Fibroblast of pulmonary artery (primary cell): Measurements from ENCODE around the gene ATP9B.

Source experiments
- DNase-seq: peaks from one replicate; pipeline ENCODE4 v3.0.0-alpha.2; 2010; ENCODE audit warnings: low read depth
- H3K4me3 ChIP-seq: replicated peaks from 2 replicates; pipeline ENCODE4 v1.5.1; 2011; ENCODE audit warnings: low read depth, mild to moderate bottlenecking, control low read depth, low read length, moderate library complexity
- CTCF ChIP-seq: IDR thresholded peaks from 2 replicates; pipeline ENCODE4 v1.5.1; 2011; ENCODE audit warnings: mild to moderate bottlenecking, control low read depth, low read length, inconsistent platforms; ENCODE audit errors: missing control alignments

ATP9B gene

DNA sequence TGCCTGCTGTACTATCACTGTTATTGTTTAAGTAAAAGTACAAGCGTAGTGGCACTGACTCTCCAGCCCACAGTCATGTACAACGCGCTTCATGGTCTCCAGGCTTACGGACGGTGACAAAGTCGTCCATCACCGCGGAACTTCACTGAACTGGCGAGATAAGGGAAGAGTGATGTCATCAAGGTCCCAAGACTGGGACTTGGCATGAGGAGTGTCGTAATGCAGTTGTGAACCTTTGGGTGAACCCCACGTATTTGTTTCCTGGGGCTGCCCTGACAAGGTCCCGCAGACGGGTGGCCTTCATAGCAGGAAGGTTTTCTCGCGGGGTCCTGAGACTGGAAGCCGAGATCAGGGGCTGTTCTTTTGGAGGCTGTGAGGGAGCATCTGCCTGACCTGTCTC is 343.8 kb downstream of the ATP9B start:
- no peak overlapping the region for H3K4me3 ChIP-seq
- no peak for DNase-seq
- no peak for TF ChIP-seq CTCF

DNA sequence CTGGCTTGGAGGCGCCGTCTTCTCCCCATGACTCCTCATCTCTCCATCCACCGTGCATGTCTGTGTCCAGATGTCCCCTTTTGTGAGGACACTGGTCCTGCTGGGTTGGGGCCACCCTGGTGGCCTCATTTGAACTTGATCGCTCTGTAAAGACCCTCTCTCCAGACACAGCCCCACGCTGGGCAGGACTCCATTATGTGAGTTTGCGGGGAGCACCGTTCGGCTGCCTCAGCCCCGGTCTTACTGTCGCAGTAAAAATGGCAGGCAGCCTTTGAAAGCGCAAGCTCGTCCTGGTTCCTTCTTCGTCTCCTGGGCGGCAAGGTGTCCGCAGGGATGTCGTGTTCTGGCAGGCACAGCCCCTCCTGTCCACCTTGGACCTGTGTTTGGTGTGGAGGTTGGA is 344.2 kb downstream of the ATP9B start:
- DNase-seq, result no peak
- H3K4me3 ChIP-seq, result no peak overlapping the region
- TF ChIP-seq CTCF, result no peak

DNA sequence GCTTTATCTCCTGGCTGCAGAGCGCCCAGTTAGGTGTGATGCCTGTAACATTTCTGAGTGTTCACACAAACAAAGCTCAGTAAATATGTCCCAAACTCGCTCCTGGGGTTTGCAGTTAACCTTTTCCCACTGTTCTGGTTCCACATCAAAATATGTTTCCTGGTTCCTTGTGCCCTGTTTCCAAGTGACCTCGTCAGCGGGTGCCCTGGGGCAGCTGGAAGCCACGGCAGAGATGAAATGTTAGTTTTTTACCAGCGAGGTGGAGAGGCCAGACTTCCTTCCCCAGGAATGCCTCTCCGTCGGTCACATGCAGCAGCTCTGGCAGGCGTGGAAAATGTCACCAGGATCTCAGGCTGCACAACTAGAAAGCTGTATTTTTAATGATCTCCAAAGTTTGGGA is 344.7 kb downstream of the ATP9B start:
- no peak for TF ChIP-seq CTCF
- no peak overlapping the region for H3K4me3 ChIP-seq
- no peak for DNase-seq

DNA sequence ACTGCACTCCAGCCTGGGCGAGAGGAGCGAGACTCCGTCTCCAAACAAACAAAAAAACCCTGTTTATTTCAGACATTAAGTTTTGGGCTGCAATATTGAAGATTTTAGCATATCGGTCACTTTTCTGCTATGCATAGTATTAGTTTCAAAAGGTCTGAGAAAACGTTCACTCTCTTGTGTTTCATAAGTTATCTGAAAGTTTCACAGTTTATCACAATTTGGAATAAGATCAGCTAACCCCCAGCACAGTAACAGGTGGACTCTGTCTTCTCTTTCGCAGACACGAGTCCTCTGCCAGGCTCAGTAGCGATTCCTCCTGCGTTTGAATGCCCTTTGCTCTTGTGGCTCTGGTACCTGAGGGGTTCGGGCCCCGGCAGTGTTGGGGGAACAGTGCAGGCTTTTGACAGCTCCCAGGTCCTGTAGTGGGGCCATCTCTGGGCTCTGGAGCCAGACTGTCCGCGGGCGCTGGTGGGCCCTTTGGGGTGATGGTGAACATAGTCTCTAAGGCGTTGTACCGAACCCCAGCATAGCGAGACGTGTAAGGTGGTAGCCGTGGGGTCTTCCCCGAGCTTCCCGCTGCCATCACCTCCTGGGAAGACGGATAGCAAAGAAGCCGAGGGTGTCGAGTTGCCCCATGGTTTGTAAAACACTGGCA is 347.0 kb downstream of the ATP9B start:
- DNase-seq, result no peak

DNA sequence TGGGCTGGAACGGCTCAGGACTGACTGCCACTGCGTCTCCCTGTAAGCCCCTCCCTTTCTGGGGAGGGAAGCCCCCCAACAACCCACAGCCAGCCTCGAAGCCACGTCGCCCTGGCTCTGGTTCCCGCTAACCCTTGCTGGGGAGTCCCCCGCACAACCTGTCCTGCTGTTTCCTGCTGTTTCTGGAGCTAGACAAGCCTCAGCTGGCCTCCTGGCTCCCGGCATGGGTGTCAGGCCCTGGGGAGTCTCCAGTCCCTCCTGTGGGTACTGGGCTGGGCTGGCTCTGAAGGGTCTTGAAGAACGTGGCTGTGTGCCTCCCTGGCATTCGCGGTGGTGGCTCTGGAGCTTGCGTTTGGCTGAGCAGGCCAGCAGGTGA is 347.5 kb downstream of the ATP9B start:
- no peak for TF ChIP-seq CTCF
- DNase-seq, result no peak
- H3K4me3 ChIP-seq, result no peak overlapping the region

More for the DNA sequence above, 347.0 kb downstream of the ATP9B start:
- H3K4me3 ChIP-seq, result no peak overlapping the region
- no peak for TF ChIP-seq CTCF

DNA sequence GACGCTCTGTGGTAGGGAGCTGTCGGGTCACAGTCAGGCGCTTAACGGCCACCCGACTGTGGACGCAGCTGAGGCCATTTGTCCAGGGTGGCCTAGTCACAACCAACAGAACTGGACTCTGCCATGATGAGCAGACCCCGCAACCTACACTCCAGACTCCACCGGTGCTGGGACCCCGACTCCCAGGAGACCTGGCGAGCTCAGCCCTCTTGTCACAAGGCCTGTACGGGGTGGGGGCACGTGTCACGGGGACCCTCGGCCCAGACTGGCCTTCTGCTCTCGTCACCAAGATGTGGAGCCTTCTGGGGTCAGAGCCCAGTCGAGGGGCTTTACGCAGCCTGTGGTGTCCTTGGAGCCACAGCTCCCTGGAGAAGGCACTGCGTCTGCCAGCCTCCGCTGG is 349.0 kb downstream of the ATP9B start:
- no peak for TF ChIP-seq CTCF
- no peak for DNase-seq

GRCh38 chr18:79418642-79419041 is 349.4 kb downstream of the ATP9B start:
- H3K4me3 ChIP-seq, result no peak overlapping the region
- no peak for DNase-seq
- no peak for TF ChIP-seq CTCF

More for the DNA sequence above, 349.0 kb downstream of the ATP9B start:
- H3K4me3 ChIP-seq, result no peak overlapping the region
